Stimulated activated CD8-positive, alpha-beta memory T cell treated with anti-CD3 and anti-CD28 coated beads, Interleukin-15, amount 100 ng/mL, for 48 hours (primary cell): Measurements from ENCODE around the gene EP400.

Experiments
- DNase-seq, 2 donors: peaks; one replicate each; pipeline ENCODE4 v3.0.0-alpha.2; 2020; ENCODE audit warnings: low read depth in 2 of 2

Gene EP400

DNA sequence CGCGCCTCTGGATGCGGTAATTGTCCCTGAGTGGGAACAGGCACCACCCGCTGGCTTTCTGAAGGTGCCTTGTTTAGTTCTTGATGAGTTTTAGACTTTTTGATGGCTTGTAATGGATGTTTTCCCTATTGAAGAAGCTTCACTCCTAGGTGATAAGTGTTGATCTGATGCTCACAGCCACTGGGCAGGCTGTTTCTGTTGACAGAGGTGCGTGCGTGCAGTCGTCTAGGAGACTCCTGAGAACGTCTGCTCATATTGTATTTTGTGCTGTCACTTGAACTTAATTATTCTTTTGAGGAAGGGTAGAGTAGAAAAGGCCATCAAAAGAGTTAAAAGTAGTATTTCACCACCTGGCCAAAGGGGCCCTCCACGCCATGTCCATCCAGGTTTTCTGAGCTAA is 70.5 kb downstream of the EP400 start:
- DNase-seq = no peak

DNA sequence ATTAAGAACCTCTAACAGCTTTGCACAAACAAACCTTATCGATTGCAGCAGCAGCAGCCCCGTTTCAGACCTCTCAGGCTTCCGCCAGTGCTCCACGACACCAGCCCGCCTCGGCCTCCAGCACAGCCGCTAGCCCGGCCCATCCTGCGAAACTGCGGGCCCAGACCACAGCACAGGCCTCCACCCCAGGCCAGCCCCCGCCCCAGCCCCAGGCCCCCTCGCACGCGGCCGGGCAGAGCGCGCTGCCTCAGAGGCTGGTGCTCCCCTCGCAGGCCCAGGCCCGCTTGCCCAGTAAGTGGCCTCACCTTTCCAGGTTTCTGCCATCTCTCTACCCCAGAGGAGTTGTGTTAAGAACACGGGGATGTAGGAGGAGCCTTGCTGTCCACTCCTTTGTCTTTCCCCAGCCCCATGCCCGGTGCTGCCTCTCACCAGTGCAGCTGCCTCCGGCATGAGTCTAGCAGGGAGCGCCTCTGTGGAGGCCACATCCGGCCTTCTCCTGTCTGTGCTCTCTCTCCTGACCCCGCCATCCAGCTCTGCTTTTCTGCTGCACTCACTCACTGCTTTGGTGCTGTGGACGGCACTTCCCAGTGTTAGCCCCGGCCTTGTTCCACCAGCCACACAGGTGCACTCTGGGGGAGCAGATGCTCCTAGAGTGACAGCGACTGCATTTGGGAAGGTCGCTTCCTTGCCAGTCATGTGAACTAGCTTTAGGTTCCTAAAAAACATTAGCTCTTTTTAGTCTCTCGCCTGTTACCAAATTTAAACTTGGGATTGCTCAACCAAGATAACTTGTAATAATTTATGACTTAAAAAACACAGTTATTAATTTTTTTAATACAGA is 71.5 kb downstream of the EP400 start:
- no peak for DNase-seq

DNA sequence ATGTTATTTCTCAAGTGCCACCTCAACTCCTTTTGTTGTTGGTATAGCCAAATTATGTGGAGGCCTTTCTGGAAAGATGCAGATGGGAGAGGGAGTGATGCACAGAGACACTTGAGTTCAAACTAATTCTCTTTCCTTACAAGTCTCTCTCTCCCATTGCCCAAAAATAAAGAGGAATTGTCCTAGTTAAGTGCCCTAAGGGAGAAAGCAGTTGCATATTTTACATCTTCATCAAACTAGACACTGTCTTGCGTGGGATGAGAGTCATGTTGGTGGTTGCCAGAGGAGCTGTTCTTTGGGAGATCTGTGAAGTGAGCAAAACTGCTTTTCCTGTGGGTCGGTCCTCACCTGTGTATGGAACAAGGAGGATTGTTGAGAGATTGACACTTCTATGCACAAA is 72.2 kb downstream of the EP400 start:
- DNase-seq = no peak

- DNase-seq = no peak
Measured at GRCh38 chr12:132023658-132024057, 73.9 kb downstream of the EP400 start.

GRCh38 chr12:132024758-132025157 is 75.0 kb downstream of the EP400 start:
- DNase-seq = no peak

DNA sequence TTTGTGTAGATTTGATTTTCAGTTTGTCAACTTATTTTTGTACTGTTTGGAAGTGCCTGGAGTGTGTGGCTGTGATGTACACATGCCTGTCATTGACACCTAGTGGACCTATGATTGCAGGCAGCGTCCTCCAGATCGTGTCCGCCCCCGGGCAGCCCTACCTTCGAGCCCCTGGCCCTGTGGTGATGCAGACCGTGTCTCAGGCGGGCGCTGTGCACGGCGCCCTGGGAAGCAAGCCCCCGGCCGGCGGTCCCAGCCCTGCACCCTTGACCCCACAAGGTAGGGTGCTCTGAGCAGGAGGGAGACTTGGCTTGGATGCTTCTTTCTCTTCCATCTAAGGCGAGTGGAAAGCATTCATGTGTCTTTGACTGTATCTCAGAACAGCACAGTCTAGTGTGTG is 75.8 kb downstream of the EP400 start:
- DNase-seq = no peak

DNA sequence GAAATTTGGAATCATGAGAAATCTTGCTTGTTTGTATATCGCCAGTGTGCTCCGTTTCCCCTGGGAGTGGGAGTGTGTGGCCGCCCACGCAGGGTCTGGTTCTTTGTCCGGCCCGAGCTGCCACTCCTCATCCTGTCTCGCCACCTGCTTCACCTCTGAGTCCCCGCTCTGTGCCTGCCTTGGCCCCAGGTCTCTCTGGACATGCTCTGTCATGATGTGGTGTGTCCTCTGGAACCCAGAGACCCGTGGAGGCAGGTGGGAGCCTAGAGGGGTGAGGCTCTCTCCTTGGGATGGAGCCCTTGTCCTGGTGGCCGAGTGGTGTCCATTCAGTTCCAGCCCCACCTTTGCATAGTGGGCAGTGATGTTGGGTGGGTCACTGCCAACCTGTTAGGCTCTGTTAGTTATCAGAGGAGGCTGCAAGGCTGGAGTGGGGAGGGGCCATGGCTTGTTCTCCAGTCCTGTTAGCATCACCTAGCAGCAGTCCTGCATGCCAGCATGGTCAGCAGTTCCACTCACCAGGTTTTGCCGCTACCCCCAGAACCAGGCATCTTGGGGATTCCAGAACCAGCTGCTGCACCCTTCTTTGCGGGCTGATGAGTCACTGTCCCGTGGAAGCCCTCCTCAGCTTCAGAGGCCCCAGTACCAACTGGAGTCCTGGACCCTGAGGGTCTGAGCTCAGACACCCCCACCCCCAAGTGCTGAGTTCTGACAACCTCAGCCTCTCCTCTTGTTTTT is 76.5 kb downstream of the EP400 start:
- DNase-seq = no peak

GRCh38 chr12:132026796-132027500 is 77.2 kb downstream of the EP400 start:
- no peak for DNase-seq

DNA sequence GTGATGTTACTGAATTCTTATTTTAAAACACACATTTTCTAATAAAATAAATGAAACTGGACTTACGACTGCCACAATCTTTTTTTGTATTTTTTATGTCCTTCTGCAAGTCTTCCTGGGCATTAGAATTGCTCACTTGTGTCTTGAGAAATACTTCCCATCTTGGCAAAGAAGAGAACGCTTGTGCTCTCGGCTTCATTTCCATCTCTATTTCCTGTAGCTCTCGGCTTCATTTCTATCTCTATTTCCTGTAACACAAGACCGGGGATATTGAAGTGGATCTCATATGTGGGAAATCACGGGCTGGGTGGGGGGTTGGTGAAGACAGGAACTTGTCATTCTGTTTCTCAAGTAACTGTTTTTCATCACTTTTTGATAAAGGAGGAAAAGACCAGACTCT is 77.9 kb downstream of the EP400 start:
- no peak for DNase-seq

GRCh38 chr12:132028111-132028510 is 78.4 kb downstream of the EP400 start:
- no peak for DNase-seq

DNA sequence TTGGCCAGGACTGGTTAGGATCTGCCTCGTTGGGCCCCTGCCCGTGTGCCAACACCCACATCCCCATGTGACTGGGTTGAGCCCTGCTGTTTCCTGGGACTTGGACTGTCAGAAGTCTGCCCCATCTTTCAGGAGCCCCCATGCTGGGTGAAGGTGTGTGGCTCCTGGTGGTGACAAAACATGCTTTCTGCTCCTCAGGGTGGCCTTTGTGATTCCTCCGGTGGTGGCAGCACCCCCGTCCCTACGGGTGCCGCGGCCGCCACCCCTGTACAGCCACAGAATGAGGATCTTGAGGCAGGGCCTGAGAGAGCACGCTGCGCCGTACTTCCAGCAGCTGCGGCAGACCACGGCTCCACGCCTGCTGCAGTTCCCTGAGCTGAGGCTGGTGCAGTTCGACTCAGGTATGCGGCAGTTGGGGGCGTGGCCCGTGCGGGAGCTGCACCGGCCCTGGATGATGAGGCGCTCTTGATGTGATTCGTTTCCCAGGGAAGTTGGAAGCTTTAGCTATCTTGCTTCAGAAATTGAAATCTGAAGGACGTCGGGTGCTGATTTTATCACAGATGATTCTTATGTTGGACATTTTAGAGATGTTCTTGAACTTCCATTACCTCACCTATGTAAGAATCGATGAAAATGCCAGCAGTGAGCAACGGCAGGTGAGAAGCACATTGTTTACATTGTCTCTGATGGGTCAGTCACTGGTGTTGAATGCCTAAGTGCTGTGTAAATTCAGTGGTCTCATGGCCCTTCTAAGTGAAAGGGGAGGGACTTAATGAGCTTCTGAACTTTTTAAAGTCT is 80.0 kb downstream of the EP400 start:
- no peak for DNase-seq

DNA sequence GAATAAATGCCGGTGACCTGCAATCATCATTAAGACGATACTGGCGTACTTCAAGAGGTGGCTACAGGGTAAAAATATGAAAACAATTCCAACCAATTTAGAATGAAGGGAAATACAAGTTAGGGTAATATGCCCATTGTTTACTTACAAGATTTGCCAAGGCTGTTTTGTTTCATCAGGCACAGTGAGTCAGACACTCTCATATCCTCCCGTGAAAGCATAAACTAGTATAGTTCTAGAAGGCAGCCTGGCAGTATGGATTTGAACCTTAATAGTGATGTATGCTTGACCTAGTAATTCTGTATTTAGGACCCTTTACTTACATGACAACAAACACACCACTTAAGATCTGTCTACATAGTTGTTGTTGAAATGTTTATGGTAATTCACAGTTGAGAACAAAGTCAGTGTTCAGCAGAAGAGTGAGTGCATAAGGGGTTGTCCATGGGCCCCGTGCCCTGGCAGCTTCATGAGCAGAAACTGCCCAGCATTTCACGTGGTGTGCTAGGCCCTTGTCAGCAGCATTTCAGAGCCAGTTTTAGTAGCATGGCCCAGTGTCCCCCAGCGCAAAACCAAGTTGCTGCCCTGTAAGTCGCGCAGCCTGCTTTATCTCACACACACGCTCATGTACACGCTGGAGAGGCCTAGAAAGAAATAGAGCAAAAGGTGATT is 80.8 kb downstream of the EP400 start:
- DNase-seq = no peak

GRCh38 chr12:132033627-132034026 is 83.9 kb downstream of the EP400 start:
- DNase-seq = no peak

- no peak for DNase-seq
Measured at GRCh38 chr12:132036063-132036683, 86.4 kb downstream of the EP400 start.

DNA sequence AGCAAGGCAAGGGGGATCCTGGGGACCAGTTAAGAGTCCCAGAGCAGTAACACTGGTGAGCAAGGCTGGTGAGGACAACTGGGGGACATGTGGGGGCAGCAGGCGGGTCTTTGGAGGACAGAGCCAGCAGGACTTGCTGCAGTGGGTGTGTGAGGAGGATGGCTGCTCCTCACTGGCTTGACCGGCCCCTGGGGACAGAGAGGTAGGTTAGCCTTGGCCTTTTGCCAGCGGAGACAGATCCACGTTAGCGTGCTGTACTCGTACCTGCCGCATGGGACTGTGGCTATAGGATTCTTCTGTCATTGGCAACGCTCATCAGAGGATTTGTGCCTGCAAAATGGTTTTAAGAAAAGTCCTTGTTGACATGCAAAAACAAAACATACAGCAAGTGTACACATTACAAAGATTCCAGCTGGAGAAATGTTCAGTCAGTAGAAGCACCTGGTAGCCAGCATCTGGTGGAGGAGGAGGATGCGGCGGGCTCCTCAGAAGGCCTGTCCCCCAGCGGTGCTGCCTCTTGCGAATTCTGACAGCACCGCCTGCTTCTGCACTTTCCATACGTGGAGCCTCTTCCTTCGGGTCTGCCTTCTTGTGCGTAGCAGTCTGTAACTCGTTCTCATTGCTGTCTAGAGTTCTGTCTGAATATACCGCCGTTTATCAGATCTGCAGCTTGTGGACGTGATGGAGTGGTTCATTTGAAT is 91.3 kb downstream of the EP400 start:
- no peak for DNase-seq

- no peak for DNase-seq
Measured at GRCh38 chr12:132043216-132043615, 93.5 kb downstream of the EP400 start.

DNA sequence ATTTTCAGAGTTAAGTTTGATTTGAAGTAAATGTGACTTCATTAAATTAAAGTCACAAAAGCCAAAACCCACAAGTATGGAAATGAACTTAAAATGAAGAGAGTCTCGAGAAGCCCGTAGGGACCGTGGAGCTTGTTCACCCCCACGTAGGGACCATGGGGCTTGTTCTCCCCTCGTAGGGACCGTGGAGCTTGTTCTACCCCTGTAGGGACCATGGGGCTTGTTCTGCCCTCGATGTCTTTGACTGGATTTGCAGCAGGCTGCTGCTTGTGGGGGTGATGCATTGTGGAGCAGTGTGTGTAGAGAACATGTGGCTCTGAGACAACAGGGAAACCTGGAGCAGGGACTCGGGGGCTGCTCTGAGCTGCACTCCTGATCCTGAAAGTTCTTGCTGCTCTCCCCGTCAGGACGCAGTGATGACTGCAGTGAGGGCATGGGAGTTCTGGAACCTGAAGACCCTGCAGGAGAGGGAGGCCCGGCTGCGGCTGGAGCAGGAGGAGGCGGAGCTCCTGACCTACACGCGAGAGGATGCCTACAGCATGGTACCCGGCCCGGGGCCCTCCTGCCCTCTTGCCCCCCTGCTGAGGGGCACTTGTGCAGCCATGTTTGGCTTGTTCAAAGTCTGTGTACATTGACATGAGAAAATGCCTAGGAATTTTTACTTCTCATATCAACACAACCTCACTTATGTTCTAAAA is 94.2 kb downstream of the EP400 start:
- no peak for DNase-seq

GRCh38 chr12:132044661-132045412 is 95.1 kb downstream of the EP400 start:
- DNase-seq = no peak

GRCh38 chr12:132045751-132046150 is 96.0 kb downstream of the EP400 start:
- no peak for DNase-seq
